OCI-LY3 (cell line): ENCODE measurements around the gene DNAH14.
"Not testable (repeated sequence)": the region's sequence is repeated elsewhere in the genome, so short reads cannot be mapped to it uniquely, and the experiment has no call there.

Experiments
- H2AFZ ChIP-seq: fragments of 200-600, 300-600 bp; shearing (Covaris generic); 2 replicates; pipeline ENCODE4 v1.6.0; 2014; ENCODE audit warnings: antibody characterized with exemption, low read depth, low read length
- H3K27ac ChIP-seq: fragments of 200-600, 300-600 bp; sonication (generic); 2 replicates; pipeline ENCODE4 v1.5.1; 2014; ENCODE audit warnings: mild to moderate bottlenecking, low read length, moderate library complexity, mixed read lengths
- H3K27me3 ChIP-seq: fragments of 200-600, 300-600 bp; sonication (generic); 2 replicates; pipeline ENCODE4 v1.6.1; 2014; ENCODE audit warnings: low read depth, low read length, mixed read lengths
- H3K36me3 ChIP-seq: fragments of 200-600, 300-600 bp; sonication (generic); replicated peaks from 2 replicates; pipeline ENCODE3; 2014; ENCODE audit warnings: low read depth, low read length, mixed read lengths
- H3K4me1 ChIP-seq: fragments of 300-600, 200-600 bp; sonication (generic); 2 replicates; pipeline ENCODE4 v1.6.1; 2014; ENCODE audit warnings: low read length, mixed read lengths
- H3K4me2 ChIP-seq: fragments of 200-600, 300-600 bp; sonication (generic); 2 replicates; pipeline ENCODE4 v1.6.1; 2014; ENCODE audit warnings: low read length, mixed read lengths
- H3K4me3 ChIP-seq: fragments of 300-600, 200-600 bp; sonication (generic); 2 replicates; pipeline ENCODE4 v1.5.1; 2014; ENCODE audit warnings: antibody characterized with exemption, mild to moderate bottlenecking, low read length, moderate library complexity
- H3K79me2 ChIP-seq: fragments of 300-600, 200-600 bp; shearing (Covaris generic); 2 replicates; pipeline ENCODE4 v1.6.1; 2014; ENCODE audit warnings: mild to moderate bottlenecking, low read length, mixed read lengths
- H3K9ac ChIP-seq: fragments of 300-600, 200-600 bp; shearing (Covaris generic); 2 replicates; pipeline ENCODE4 v1.6.0; 2014; ENCODE audit warnings: mild to moderate bottlenecking, low read length, moderate library complexity
- H3K9me3 ChIP-seq: fragments of 200-600, 300-600 bp; shearing (Covaris generic); 2 replicates; pipeline ENCODE4 v1.6.1; 2014; ENCODE audit warnings: low read length, mixed read lengths; ENCODE audit not compliant: insufficient read depth
- H4K20me1 ChIP-seq: fragments of 200-600, 300-600 bp; sonication (generic); 2 replicates; pipeline ENCODE4 v1.6.1; 2016; ENCODE audit warnings: low read length, mixed read lengths; ENCODE audit not compliant: insufficient read depth
- EZH2phosphoT487 ChIP-seq: fragments of 200-600 bp; shearing (Covaris generic); IDR thresholded peaks from 2 replicates; pipeline ENCODE4 v1.6.1; 2018; ENCODE audit warnings: antibody characterized with exemption, mixed run types, low read depth
- TF ChIP-seq, protein P1 (sequence below): fragments of 200-600, 300-600 bp; sonication (generic); IDR thresholded peaks from 2 replicates; pipeline ENCODE4 v1.5.1; 2014; ENCODE audit warnings: antibody characterized with exemption, low read length, low read depth

The DNAH14 gene

DNA sequence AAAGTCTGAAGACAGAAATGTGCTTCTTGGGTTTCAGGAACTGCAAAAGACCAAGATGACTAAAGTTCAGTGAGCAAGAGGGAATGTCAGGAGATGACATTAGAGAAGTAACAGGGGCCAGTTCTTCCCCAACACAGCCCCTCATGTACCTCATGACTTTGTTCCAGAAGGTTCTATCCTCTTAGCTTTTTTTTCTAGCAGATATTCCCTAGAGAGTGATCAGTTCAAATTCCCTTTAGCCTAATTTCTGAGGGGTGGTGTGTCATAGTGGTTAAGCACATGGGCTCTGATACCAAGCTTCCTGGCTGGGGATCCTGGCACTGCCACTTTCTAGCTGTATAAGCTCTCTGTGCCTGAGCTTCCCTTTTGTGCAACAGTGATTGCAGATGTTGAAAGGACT is 390.4 kb downstream of the DNAH14 start:
- H3K27me3 ChIP-seq = no peaks in the 10 kb centered on the region
- H3K4me2 ChIP-seq = no peak overlapping the region
- TF ChIP-seq, protein P1, sequence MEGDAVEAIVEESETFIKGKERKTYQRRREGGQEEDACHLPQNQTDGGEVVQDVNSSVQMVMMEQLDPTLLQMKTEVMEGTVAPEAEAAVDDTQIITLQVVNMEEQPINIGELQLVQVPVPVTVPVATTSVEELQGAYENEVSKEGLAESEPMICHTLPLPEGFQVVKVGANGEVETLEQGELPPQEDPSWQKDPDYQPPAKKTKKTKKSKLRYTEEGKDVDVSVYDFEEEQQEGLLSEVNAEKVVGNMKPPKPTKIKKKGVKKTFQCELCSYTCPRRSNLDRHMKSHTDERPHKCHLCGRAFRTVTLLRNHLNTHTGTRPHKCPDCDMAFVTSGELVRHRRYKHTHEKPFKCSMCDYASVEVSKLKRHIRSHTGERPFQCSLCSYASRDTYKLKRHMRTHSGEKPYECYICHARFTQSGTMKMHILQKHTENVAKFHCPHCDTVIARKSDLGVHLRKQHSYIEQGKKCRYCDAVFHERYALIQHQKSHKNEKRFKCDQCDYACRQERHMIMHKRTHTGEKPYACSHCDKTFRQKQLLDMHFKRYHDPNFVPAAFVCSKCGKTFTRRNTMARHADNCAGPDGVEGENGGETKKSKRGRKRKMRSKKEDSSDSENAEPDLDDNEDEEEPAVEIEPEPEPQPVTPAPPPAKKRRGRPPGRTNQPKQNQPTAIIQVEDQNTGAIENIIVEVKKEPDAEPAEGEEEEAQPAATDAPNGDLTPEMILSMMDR = no peak
- no peak for TF ChIP-seq EZH2phosphoT487
- no peaks in the 10 kb centered on the region for H4K20me1 ChIP-seq
- H3K4me1 ChIP-seq = peaks cover 17% of the 10 kb centered on the region
- no peaks in the 10 kb centered on the region for H3K9me3 ChIP-seq
- H3K4me3 ChIP-seq = no peak overlapping the region
- no peak overlapping the region for H3K27ac ChIP-seq
- no peak overlapping the region for H2AFZ ChIP-seq
- H3K36me3 ChIP-seq = no peaks in the 10 kb centered on the region
- no peaks in the 10 kb centered on the region for H3K79me2 ChIP-seq
- no peak overlapping the region for H3K9ac ChIP-seq

DNA sequence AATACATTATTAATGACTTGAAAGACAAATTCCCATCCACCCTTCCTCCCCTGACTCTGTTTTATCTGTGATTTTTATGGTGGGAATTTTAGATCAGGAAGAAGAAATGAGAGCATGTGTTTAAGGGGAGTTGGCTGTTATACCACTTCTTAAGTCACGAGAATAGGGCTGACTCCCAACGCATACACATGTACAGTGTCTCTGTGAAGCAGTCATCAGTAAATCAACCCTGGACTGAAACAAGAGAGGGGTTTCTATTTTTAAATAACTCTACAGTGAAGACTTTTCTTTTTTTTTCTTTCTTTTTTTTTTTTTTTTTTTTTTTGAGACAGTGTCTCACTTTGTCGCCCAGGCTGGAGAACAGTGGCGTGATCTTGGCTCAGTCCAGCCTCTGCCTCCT is 392.3 kb downstream of the DNAH14 start:
- Histone ChIP-seq H3K79me2 (no peaks in the 10 kb centered on the region), H3K27me3 (no peaks in the 10 kb centered on the region), H3K27ac (no peak overlapping the region), H3K36me3 (no peaks in the 10 kb centered on the region), H3K9me3 (no peaks in the 10 kb centered on the region), H3K9ac (no peak overlapping the region), H3K4me2 (no peak overlapping the region), H3K4me3 (no peak overlapping the region), H4K20me1 (no peaks in the 10 kb centered on the region), H2AFZ (no peak overlapping the region), H3K4me1 (peaks cover 17% of the 10 kb centered on the region)
- TF ChIP-seq, protein P1 = no peak
- TF ChIP-seq EZH2phosphoT487 = no peak

DNA sequence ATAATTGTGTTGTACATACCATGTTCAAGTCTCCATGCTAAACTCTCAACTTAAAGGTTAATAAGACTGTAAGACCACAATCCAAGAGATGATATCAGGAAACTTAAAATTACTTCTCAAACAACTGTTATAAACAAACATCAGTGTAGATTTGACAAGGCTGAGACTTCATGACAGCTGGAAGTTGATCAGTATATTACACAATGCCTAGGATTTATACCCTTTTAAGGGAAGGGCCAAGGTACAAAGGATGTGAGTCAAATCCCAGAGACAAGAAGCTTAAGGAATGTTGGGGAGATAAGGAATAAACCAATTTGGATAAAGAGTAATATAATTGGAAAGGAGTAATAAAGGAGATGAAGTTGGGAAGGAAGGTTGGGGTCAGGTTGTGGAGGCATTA is 399.6 kb downstream of the DNAH14 start:
- Histone ChIP-seq H4K20me1 (no peaks in the 10 kb centered on the region), H3K27me3 (no peaks in the 10 kb centered on the region), H3K4me3 (no peak overlapping the region), H3K9ac (no peak overlapping the region), H2AFZ (no peak overlapping the region), H3K36me3 (no peaks in the 10 kb centered on the region), H3K4me2 (no peak overlapping the region), H3K9me3 (no peaks in the 10 kb centered on the region), H3K4me1 (no peaks in the 10 kb centered on the region), H3K27ac (no peak overlapping the region), H3K79me2 (no peaks in the 10 kb centered on the region)
- no peak for TF ChIP-seq EZH2phosphoT487
- TF ChIP-seq, protein P1 = no peak

DNA sequence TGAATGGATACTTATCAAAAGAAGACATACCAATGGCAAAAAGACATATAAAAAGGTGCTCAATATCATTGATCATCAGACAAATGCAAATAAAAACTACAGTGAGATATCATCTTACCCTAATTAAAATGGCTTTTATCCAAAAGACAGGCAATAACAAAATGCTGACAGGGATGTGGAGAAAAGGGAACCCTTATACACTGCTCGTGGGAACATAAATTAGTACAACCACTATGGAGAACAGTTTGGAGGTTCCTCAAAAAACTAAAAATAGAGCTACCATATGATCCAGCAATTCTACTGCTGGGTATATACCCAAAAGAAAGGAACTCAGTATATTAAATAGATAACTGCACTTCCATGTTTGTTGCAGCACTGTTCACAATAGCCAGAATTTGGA is 400.5 kb downstream of the DNAH14 start:
- not testable (repeated sequence) for H3K9ac ChIP-seq, H3K27me3 ChIP-seq, H3K36me3 ChIP-seq, H3K9me3 ChIP-seq, H3K4me3 ChIP-seq, H4K20me1 ChIP-seq, H3K79me2 ChIP-seq, H2AFZ ChIP-seq, H3K27ac ChIP-seq, H3K4me1 ChIP-seq, H3K4me2 ChIP-seq

DNA sequence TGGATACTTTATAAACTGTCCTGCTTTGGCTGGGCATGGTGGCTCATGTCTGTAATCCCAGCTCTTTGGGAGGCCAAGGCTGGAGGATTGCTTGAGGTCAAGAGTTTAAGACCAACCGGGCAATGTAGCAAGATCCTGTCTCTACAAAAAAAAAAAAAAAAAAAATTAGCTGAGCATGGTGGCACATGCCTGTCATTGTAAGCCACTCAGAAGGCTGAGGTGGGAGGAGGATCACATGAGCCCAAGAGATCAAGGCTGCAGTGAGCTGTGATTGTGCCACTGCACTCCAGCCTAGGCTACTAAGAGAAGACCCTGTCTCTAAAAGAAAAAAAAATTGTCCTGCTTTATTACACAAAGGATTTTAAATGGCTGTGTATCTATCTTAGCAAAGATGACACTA is 403.2 kb downstream of the DNAH14 start:
- TF ChIP-seq, protein P1 = no peak
- TF ChIP-seq EZH2phosphoT487 = no peak
- no peak overlapping the region for H3K27ac ChIP-seq
- no peak overlapping the region for H3K4me3 ChIP-seq
- no peaks in the 10 kb centered on the region for H3K79me2 ChIP-seq
- H3K4me1 ChIP-seq = no peaks in the 10 kb centered on the region
- H2AFZ ChIP-seq = no peak overlapping the region
- no peak overlapping the region for H3K9ac ChIP-seq
- H3K4me2 ChIP-seq = no peak overlapping the region
- H3K9me3 ChIP-seq = no peaks in the 10 kb centered on the region
- no peaks in the 10 kb centered on the region for H3K36me3 ChIP-seq
- H4K20me1 ChIP-seq = no peaks in the 10 kb centered on the region
- H3K27me3 ChIP-seq = no peaks in the 10 kb centered on the region

DNA sequence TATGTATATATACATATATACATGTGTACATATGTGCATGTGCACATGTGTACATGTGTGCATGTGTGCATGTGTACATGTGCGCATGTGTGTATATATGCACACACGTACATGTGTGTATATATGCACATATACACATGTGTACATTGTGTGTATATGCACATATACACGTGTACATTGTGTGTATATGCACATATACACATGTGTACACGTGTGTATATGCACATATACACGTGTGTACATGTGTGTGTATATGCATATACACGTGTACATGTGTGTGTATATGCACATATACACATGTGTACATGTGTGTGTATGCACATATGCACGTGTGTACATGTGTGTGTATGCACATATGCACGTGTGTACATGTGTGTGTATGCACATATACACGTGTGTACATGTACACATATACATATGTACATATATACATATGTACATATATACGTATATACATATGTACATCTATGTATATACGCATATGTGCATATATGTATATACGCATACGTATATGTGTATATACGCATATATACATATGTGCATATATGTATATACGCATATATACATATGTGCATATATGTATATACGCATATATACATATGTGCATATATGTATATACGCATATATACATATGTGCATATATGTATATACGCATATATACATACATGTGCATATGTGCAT is 405.8 kb downstream of the DNAH14 start:
- not testable (repeated sequence) for H3K9ac ChIP-seq

More for the DNA sequence above, 405.8 kb downstream of the DNAH14 start:
- not testable (repeated sequence) for H3K4me1 ChIP-seq, H3K4me3 ChIP-seq, H3K27me3 ChIP-seq, H2AFZ ChIP-seq, H3K9me3 ChIP-seq, H3K4me2 ChIP-seq, H4K20me1 ChIP-seq, H3K36me3 ChIP-seq, H3K27ac ChIP-seq, H3K79me2 ChIP-seq
